T-helper 2 cell (primary cell): ENCODE results near the gene SLC30A10.
"Not testable (repeated sequence)": the region's sequence is repeated elsewhere in the genome, so short reads cannot be mapped to it uniquely, and the experiment has no call there.

ENCODE experiments used
- DNase-seq, 5 experiments: peaks; one replicate each; pipeline versions ENCODE4 v3.0.0 to v3.0.0-alpha.2; 2012 to 2022
- total RNA-seq, 2 donors: gene quantifications; one replicate each; lab custom pipeline; 2026; lab: John Stamatoyannopoulos, UW

SLC30A10 gene
- total RNA-seq: 0 reads per million in 2 donors

DNA sequence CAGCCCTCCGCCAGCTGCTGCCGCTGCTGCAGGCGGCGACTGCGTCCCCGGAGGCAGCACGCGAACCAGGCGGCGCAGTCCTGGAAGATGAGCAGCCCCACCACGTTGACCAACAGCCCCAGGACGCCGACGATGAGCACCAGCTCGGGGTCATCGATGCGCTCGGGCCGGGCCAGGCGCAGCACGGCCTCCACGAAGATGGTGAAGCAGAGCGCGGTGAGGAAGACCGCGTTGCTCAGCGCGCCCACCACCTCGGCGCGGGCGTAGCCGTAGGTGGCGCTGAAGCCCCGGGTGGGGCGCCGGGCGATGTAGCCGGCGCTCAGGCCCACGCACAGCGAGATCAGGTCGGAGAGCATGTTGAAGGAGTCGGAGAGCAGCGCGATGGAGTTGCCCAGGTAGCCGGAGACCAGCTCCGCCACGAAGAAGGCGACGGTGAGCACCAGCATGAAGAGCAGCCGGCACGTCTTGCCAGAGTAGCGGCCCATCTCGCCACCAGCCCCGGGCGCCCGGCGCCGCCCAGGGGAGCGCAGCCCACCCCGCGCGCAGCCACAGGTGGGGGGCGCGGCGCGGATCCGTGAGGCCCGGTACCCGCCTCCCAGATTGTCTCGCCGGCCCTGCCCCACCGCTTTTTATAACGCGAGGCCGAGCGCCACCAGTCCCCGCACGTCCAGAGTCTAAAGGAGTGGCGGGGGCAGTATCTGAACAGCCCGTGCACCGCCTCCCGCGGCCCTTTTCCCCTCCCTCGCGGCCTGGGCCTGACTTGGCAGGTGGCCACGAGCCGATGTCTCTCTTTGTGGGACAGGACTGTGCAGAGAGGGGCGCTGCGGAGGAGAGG, at the start of gene SLC30A10:
Gene SLC30A10 (minus strand): TSS at position 602 of the 835 bp plus-strand sequence. CDS start 117 bp downstream, at position 485.
- DNase-seq: peak in 1 of 5 experiments; percentile 23

DNA sequence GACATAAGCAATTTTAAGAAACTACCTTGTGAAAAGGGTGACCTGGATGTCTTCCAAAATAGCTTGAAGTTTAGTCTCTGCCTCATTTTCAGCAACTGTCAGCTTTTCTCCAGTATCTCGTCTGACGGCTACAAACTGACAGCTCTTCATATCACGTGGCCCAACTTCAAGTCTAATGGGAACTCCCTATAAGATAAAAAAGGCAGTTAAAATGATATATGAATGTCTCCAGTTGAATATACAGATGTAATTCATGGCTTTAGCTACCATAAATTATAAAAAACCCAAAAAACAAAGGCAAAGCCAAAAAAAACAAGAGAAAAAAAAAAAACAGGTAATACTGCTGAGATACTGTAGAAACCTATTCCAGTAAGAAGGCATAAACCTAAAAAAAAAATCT, 44.9 kb upstream of the SLC30A10 start:
- DNase-seq: no peak

DNA sequence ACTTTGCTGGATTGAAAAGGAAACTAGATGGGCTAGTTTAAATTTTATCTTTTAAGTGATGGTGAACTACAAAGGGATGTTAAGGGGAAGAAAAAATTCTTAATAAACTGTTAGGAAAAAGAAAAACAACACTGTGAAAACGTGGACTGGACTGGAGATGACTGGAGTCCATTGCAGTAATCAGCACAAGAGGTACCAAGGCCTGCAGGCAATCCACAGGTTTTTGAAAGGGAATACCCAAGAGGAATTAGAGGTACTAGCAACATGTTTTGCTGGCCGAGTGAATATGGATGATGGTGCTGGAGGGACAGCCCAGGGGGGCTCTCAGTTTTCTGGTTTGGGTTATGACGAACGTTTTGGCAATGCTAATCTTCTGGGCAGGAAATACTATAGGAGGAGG, 39.0 kb upstream of the SLC30A10 start:
- DNase-seq: no peak

DNA sequence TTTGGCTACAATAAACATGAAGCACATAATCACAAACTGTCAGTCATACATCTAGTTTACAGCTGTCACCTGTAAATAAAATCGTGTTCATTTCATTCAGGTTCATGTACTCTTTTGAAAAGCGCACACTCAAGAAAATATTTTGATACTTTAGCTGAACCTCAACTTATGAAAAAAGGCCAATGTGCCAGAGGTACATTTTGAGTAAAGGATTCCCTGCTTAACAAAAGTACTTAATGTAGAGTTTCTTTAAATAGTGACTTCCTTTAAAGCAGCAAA, 37.7 kb upstream of the SLC30A10 start:
- no peak for DNase-seq

DNA sequence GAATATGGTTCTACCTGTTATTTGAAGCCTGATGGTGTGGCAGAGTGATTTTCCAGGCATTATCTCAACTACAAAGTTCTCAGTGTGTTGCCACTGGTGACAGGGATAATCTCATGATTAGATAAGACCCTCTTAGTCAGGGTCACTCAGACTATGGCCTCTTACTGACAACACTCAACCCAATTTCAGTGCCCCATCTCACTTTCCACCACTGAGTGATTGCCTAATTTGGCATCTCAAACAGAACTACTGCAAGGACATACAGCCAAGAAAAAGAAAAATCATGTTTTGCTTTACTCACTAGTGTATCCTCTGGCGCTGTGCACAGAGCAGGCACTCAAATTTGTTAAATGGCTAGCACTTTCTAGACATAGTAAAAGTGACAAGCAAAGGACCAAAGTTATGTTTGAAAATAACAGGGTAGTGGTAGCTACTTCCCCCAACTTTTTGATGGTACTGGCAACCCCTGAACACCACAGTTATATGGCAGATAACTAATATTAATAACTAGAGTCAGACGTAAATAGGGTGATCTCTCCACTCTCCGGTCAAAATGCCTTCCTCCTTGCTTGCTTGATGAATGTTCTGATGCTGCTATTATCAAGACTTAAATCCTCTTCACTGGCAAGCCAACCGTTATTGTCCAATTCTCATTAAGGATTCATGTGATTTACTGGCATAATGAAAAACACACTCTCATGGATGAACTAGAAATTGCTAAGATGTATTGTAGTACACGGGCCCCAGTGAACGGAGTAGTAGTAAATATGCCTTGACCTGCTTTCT, 37.1 kb upstream of the SLC30A10 start:
- no peak for DNase-seq

DNA sequence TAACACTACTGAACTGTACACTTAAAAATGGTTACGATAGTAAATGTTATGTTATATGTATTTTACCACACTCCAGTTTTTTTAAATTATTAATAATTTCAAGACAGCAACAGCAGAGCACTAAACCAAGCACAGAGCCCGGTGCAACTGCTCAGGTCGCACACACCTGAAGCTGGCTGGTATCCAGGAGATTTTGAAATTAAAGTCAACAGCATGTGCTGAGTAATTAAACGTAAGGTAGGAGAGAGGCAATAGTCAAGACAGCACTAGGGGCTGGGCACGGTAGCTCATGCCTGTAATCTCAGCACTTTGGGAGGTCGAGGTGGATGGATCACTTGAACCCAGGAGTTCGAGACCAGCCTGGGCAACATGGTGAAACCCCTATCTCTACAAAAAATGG, 35.1 kb upstream of the SLC30A10 start:
- no peak for DNase-seq

DNA sequence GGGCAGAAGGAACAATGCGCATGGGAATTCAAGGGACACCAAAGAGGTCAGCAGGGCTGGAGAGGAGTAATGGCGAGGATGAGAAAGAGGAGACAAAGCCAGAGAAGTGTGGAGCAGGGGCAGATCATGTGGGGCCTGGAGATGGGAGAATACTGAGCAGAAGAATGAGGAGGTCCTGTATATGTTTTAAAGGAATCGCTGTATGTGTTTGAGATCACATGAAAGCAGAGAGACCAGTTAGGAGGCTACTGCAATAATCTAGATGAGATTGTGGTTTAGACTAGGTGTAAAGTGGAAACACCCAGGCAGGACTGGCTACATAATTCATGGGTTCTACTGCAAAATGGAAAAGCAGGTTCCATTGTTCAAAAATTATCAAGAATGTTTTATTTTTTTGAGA, 33.3 kb upstream of the SLC30A10 start:
- DNase-seq: peak in 1 of 5 experiments; percentile 2

DNA sequence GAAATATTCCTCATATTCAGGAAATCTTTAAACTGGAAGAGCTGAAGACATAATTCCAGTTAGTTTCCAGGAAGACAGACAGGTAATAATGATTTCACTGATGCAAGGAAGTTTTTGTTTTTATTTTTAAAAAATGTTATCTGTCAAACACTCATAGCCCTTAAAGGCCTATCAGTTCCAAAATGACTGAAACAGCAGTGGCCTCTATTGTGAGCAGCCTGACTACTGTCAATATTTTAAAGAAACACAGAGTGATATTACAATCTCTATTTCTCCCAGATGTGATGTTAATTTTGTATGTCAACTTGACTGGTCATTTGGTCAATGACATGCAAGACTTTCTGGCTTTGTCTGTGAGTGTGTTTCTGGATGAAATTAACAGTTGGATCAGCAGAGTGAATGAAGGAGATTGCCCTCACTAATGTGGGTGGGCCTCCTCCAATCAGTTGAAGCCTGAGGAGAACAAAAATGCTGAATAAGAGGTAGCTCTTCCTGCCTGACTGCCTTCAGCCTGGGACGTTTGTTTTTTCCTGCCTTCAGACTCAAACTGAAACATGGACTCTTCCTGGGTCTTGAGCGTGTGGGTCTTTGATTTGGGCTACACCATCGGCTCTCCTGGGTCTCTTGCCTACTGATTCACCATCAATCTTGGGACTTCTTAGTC, 31.3 kb upstream of the SLC30A10 start:
- DNase-seq: peak in 1 of 5 experiments; percentile 29

DNA sequence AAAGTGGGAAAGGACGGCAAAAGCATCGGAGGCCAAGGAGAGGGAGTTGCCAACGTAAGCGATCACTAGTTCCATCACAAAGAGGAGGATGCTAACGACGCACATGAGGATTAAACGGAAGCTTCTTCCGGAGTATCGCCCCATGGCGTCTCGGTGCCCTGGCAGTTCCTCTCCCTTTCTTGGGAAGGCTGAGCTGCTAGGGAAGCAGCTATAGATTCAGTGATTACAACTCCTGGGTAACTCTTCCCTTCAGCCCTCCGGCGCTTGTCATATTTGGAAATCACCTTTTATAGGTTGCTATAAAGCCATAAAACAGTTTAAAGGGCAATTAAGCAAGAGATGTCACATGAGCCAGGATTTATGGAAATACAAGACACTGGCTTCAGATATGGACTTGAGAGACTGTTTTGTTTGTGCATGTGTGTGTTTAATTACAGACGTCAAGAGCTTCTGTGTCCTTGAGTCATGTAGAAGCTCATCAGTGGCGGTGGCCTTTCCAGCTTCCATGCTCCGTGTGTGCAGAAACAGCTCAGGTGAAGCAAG, 30.6 kb upstream of the SLC30A10 start:
- DNase-seq: peak in 1 of 5 experiments; percentile 2

DNA sequence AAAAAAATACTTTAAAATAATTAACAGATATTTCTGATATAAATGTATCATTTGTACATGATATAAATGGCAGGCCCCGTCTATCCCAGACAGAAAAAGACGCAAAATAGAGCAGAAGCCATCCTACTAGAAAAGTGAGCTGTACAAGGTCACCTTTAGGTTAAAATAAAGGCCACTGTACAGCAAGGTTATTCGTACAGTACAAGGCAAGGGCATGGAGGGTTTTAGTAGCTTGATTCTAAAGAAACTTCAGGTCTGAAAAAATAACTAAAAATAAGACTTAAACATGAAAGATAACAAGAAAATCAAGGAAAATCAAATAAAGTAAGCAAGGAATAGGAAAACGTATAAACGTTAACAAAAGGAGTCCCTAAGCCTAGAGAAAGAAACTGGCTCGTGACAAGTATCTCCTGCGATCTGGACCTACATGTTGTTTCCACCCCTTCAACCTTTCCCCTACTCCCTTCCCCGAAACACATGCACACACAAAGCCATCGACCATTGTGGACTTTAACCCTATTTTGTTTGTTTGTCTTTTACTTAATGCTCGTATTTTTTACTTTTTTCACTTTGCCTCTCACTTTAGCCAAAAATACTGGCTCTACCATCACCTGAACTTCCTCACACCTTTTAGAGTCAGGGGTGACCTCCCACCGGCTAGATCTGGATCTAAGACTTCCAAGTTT, 26.5 kb upstream of the SLC30A10 start:
- DNase-seq: no peak

DNA sequence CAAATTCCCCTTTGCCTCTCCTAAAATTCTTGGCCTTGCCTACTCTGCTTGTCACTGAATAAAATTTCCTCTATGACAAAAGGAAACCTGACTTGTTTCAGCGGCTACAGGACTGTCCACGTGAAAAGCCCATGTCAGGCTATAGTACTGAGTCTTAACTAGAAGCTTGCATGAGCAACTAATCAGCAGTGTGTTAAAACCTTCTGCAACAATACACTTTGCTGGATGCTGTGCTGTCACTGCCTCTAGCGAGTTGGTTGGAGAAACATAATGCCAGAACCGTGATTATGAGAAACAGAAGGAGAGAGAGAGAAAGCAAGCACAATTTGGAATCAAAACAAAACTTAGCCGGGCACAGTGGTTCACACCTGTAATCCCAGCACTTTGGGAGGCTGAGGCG, 25.7 kb upstream of the SLC30A10 start:
- DNase-seq: no peak

DNA sequence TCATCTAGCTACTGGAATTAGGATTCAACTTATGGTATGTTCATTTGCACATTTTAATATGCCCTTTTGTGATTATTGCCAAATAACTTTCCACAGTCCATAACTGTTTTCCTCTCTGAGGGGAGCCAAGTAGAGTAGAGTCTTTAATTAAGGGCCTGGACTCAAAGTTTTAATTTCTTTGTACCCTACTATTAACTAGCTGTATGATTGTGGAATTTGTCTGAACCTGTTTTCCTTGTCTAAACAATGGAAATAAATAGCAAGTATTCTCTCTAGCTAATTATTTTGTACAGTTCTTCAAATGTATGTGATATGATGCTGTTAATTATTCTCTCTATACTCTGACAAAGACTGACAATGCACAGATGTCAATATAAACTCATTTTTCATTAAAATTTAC, 24.0 kb upstream of the SLC30A10 start:
- DNase-seq: no peak

DNA sequence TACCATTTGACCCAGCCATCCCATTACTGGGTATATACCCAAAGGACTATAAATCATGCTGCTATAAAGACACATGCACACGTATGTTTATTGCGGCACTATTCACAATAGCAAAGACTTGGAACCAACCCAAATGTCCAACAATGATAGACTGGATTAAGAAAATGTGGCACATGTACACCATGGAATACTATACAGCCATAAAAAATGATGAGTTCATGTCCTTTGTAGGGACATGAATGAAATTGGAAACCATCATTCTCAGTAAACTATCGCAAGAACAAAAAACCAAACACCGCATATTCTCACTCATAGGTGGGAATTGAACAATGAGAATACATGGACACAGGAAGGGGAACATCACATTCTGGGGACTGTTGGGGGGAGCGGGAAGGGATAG, 20.9 kb upstream of the SLC30A10 start:
- DNase-seq: not testable (repeated sequence)

DNA sequence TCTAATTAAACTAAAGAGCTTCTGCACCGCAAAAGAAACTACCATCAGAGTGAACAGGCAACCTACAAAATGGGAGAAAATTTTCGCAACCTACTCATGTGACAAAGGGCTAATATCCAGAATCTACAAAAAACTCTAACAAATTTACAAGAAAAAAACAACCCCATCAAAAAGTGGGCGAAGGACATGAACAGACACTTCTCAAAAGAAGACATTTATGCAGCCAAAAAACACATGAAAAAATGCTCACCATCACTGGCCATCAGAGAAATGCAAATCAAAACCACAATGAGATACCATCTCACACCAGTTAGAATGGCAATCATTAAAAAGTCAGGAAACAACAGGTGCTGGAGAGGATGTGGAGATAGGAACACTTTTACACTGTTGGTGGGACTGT, 20.4 kb upstream of the SLC30A10 start:
- DNase-seq: not testable (repeated sequence)

DNA sequence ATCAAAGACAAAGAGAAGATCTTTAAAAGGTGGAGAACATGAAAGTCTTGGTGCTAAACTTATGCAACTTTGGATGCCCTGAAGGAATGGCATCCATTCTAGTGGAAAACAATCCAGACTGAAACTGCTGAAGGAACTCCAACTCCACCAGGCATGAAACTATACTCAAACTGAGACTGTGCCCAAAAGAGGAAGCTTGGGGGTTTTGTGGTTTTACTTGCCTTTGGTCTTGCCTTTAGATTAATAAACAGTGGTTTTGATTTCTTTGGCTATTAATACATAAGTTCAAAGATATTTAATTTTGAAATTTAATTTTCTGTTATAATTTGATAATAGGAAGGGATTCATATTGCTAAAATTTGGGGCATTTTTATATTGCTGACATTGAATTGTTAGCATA, 17.4 kb upstream of the SLC30A10 start:
- DNase-seq: no peak

DNA sequence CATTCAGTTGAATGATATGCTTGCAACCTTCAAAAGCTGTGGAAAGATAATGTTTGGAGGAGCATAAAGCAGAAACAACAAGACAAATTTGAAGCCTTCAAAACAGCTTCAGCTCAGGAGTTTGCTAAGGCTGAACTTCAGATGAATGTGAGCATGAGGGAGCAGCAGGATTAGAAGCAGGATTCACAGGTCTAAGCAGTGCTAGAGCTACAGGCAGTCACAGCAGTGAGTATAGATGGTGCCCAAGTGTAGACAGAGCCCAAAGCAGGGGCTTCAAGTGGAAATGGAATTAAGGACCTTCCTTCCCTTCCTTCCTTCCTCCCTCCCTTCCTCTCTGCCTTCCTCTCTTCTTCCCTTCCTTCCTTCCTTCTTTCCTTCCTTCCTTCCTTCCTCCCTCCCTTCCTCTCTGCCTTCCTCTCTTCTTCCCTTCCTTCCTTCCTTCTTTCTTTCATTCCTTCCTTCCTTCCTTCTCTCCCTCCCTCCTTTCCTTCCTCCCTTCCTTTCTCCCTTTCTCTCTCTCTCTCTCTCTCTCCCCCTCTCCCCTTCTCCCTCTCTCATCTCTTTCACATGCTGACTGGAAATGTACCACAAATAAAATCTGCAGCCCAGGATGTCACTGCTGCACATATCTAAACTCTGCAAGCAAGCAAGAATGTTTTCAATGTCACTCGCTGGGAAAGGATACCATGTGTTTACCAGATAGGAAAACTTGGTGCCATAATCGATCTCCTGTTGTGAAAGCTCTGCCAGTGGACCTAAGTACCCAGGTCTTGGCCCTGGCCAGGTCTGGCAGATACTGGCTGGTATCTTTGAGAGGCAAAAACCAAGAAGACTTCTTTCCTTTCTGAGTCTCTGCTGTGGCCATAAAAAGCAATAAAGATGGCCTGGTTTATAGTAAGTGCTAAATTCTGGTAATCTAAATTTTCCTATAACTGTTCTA, 13.1 kb upstream of the SLC30A10 start:
- DNase-seq: no peak

DNA sequence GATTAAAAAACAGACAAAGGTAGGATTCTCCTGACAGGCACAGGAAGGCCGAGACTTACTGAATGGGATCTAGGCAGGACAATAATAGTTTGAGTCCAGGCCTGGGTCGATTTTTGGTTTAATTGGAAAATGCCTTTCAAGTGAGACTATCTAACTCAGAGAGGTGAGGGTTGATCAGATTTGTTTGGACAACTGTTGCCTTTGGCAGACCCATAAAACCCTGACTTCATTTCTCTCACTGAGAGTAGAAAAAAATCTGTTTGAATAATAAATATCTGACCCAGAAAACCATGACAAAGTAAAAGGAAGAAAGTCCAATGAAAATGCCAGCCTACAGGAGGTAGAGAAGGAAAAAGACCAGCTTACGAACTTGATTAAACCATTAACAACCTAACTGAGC, 12.3 kb upstream of the SLC30A10 start:
- no peak for DNase-seq

DNA sequence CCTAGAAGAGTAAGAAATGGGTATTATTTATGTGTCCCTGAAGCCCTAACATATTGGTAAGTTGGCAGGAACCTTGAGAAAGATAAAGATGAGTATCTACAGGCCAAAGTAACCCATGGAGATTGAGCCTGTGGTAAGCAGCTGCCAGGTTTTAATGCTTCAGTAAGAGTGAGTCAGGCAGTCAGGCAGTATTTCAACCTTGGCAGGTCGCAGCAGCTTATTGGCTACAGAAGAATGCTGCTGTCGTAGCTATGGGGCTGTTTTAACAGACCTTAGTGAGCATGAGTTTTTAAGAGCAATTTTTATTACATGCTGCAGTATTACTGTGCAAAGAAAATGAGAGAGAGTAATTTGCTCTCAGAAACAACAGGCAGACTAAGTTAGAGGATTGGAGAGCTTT, 10.3 kb upstream of the SLC30A10 start:
- DNase-seq: no peak

DNA sequence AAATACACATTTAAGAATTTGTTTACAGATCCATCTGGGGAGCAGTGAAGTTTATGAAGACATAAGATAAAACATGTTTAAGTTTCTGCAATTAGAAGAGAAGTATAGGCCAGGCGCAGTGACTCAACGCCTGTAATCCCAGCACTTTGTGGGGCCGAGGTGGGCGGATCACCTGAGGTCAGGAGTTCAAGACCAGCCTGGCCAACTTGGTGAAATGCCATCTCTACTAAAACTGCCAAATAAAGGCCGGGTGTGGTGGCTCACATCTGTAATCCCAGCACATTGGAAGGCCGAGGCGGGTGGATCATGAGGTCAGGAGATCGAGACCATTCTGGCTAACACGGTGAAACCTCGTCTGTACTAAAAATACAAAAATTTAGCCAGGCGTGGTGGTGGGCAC, 5.4 kb upstream of the SLC30A10 start:
- not testable (repeated sequence) for DNase-seq

DNA sequence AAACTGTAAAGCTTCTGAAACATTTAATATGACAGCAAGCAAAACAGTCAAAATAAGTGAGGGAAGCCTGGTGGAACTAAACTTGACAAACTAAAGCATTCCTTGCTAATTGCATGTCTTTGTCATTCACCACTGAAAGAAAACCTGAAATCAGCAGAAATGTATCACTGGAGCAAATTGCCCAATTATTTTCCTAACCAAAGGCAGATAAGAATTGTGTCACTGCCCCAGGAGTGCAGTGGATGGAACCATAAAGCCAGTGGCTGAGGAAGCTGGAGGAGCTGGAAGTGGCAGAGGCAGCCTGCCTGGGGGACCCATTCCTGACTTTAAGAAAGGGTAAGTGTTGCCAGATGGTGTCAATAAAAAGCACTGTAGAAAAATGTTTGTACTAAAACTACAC, 2.7 kb upstream of the SLC30A10 start:
- no peak for DNase-seq

DNA sequence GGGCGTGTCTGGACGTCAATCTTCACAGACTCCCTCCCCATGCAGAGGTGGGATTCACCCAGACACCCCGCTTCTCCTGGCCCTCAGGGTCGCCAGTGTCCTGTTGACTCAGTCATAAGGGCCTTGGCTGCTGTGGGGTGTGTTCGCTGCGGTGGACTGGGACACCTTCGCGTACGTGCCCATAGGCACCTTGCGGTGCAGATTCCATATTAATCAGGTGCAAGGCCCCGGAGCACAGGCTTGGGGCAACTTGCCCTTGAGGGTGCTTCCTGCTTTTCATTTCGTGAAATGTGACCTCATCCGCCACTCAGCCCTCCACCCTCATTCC, 398 bp upstream of the SLC30A10 start:
- no peak for DNase-seq
